ENCODE data around the gene CSF1. TPM values are rescaled to one million over a fixed set of nuclear protein-coding genes. Genes with fewer than 3 reads are reported as not detected.

Gene CSF1
- total and polyA plus RNA-seq, 2 donors (not counting 1 experiment from before 2014, with no cell fraction given) = 28.6 to 48.9 TPM

DNA sequence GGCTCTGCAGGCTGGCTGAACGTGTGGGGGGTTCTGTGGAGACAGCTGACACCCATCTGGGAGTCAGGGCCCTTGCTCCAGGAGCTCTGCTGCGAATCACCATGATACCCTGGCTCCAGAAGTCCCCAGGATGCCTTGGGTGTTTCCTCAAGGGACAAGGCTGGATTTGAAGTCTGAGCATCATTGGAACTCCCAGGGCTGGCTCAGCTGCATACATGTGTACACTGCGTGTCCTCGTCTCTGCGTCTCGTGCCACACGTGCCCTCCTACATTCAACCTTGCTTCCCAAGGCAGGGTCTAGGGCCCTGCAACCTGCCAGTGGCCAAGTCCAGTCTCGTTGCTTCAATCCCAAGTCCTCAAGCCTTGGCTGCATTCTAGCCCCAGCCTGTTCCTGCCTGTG lies 11.7 kb downstream of the CSF1 start:
- H3K36me3 ChIP-seq (ENCODE audit: control insufficient read depth, insufficient read depth, low read length) = peaks cover 61% of the 10 kb centered on the region

GRCh38 chr1:109923131-109923945 lies 12.7 kb downstream of the CSF1 start:
- H3K9me3 ChIP-seq (ENCODE audit: control insufficient read depth, insufficient read depth, low read depth, low read length) = no peaks in the 10 kb centered on the region
- no peak overlapping the region for H2AFZ ChIP-seq (ENCODE audit: low read length)
- DNase-seq (ENCODE audit: low read depth in 2 of 2) = no peak
- H3K4me2 ChIP-seq (ENCODE audit: extremely low read depth, insufficient read depth, low read length) = no peak overlapping the region
- H3K79me2 ChIP-seq (ENCODE audit: control insufficient read depth, insufficient read depth, low read length) = no peaks in the 10 kb centered on the region
- no peak overlapping the region for H3K27ac ChIP-seq (ENCODE audit: insufficient read depth, low read length)
- peaks cover 6% of the 10 kb centered on the region for H3K4me1 ChIP-seq (ENCODE audit: control insufficient read depth, extremely low read depth, insufficient read depth, low read length)
- peaks cover 54% of the 10 kb centered on the region for H3K36me3 ChIP-seq (ENCODE audit: control insufficient read depth, insufficient read depth, low read length)
- no peaks in the 10 kb centered on the region for H3K27me3 ChIP-seq (ENCODE audit: control insufficient read depth, insufficient read depth, low read length)
- TF ChIP-seq CTCF (conservative IDR thresholded peaks at IDR 0.05 in 1 of 2, IDR thresholded peaks at IDR 0.05 in 1 of 2; ENCODE audit: low read depth in 1 of 2, low read length in 2 of 2) (peak; percentile 11 to 40), EZH2 (IDR thresholded peaks at IDR 0.05; ENCODE audit: low read length, missing control alignments) (no peak)
- no peaks in the 10 kb centered on the region for H4K20me1 ChIP-seq (ENCODE audit: control insufficient read depth, extremely low read depth, insufficient read depth, low read length)
- H3K9ac ChIP-seq (ENCODE audit: insufficient read depth, low read length) = no peak overlapping the region
- no peak overlapping the region for H3K4me3 ChIP-seq (replicated peaks in 1 of 4; ENCODE audit: control extremely low read depth in 1 of 4, insufficient read depth in 1 of 4, low read depth in 3 of 4, low read length in 4 of 4)

More for the DNA sequence above, 11.7 kb downstream of the CSF1 start:
- no peaks in the 10 kb centered on the region for H3K79me2 ChIP-seq (ENCODE audit: control insufficient read depth, insufficient read depth, low read length)
- no peaks in the 10 kb centered on the region for H4K20me1 ChIP-seq (ENCODE audit: control insufficient read depth, extremely low read depth, insufficient read depth, low read length)
- no peak overlapping the region for H3K4me2 ChIP-seq (ENCODE audit: extremely low read depth, insufficient read depth, low read length)
- H3K9ac ChIP-seq (ENCODE audit: insufficient read depth, low read length) = no peak overlapping the region
- H3K4me3 ChIP-seq (replicated peaks in 1 of 4; ENCODE audit: control extremely low read depth in 1 of 4, insufficient read depth in 1 of 4, low read depth in 3 of 4, low read length in 4 of 4) = no peak overlapping the region
- peaks cover 7% of the 10 kb centered on the region for H3K4me1 ChIP-seq (ENCODE audit: control insufficient read depth, extremely low read depth, insufficient read depth, low read length)
- no peak overlapping the region for H3K27ac ChIP-seq (ENCODE audit: insufficient read depth, low read length)
- no peaks in the 10 kb centered on the region for H3K27me3 ChIP-seq (ENCODE audit: control insufficient read depth, insufficient read depth, low read length)
- no peaks in the 10 kb centered on the region for H3K9me3 ChIP-seq (ENCODE audit: control insufficient read depth, insufficient read depth, low read depth, low read length)
- no peak for TF ChIP-seq EZH2 (IDR thresholded peaks at IDR 0.05; ENCODE audit: low read length, missing control alignments)
- TF ChIP-seq CTCF (conservative IDR thresholded peaks at IDR 0.05 in 1 of 2, IDR thresholded peaks at IDR 0.05 in 1 of 2; ENCODE audit: low read depth in 1 of 2, low read length in 2 of 2) = no peak
- H2AFZ ChIP-seq (ENCODE audit: low read length) = no peak overlapping the region
- DNase-seq (ENCODE audit: low read depth in 2 of 2) = no peak

DNA sequence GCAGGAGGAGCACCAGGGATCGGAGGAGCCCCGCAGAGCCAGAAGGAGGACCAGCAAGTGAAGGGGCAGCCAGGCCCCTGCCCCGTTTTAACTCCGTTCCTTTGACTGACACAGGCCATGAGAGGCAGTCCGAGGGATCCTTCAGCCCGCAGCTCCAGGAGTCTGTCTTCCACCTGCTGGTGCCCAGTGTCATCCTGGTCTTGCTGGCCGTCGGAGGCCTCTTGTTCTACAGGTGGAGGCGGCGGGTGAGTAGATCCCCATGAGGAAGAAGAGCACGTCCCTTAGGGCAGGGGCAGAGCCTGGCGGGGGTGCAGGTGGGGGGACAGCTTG lies 13.3 kb downstream of the CSF1 start:
- peaks cover 52% of the 10 kb centered on the region for H3K36me3 ChIP-seq (ENCODE audit: control insufficient read depth, insufficient read depth, low read length)
- TF ChIP-seq EZH2 (IDR thresholded peaks at IDR 0.05; ENCODE audit: low read length, missing control alignments) (no peak), CTCF (conservative IDR thresholded peaks at IDR 0.05 in 1 of 2, IDR thresholded peaks at IDR 0.05 in 1 of 2; ENCODE audit: low read depth in 1 of 2, low read length in 2 of 2) (no peak)
- H3K4me1 ChIP-seq (ENCODE audit: control insufficient read depth, extremely low read depth, insufficient read depth, low read length) = peaks cover 11% of the 10 kb centered on the region
- no peak overlapping the region for H3K27ac ChIP-seq (ENCODE audit: insufficient read depth, low read length)
- DNase-seq (ENCODE audit: low read depth in 2 of 2) = no peak
- H3K4me3 ChIP-seq (replicated peaks in 1 of 4; ENCODE audit: control extremely low read depth in 1 of 4, insufficient read depth in 1 of 4, low read depth in 3 of 4, low read length in 4 of 4) = no peak overlapping the region
- no peaks in the 10 kb centered on the region for H3K79me2 ChIP-seq (ENCODE audit: control insufficient read depth, insufficient read depth, low read length)
- H3K4me2 ChIP-seq (ENCODE audit: extremely low read depth, insufficient read depth, low read length) = no peak overlapping the region
- no peaks in the 10 kb centered on the region for H3K27me3 ChIP-seq (ENCODE audit: control insufficient read depth, insufficient read depth, low read length)
- H4K20me1 ChIP-seq (ENCODE audit: control insufficient read depth, extremely low read depth, insufficient read depth, low read length) = no peaks in the 10 kb centered on the region
- H3K9me3 ChIP-seq (ENCODE audit: control insufficient read depth, insufficient read depth, low read depth, low read length) = no peaks in the 10 kb centered on the region
- no peak overlapping the region for H3K9ac ChIP-seq (ENCODE audit: insufficient read depth, low read length)
- no peak overlapping the region for H2AFZ ChIP-seq (ENCODE audit: low read length)
